ENCODE measurements around the gene B4GALT6. TPM values are rescaled to one million over a fixed set of nuclear protein-coding genes. Genes with fewer than 3 reads are reported as not detected.

B4GALT6 gene
- total and polyA plus RNA-seq, 9 of the 15 experiments (the other 6 are each of a cell fraction or from before 2014, with no cell fraction given): 0.03 to 0.27 (median 0.08) TPM

- no peak for TF ChIP-seq MBD1 (CRISPR knock-in tag; IDR thresholded peaks at IDR 0.05)
- TF ChIP-seq ZNF140 (CRISPR knock-in tag; IDR thresholded peaks at IDR 0.05): peak; percentile 31; the same call in 1 of the 2 replicates
- TF ChIP-seq ZNF668 (CRISPR knock-in tag; IDR thresholded peaks at IDR 0.05): peak; percentile 84
- 0 out of 2 replicates have a peak, but pooled peaks have one; percentile 30 for TF ChIP-seq DDX20 (tag; IDR thresholded peaks at IDR 0.05; ENCODE audit: low read depth)
- TF ChIP-seq ZNF644 (tag; IDR thresholded peaks at IDR 0.05; ENCODE audit: low read depth): peak; percentile 59; the same call in 1 of the 2 replicates
- TF ChIP-seq IRF9 (tag; IDR thresholded peaks at IDR 0.05): peak; percentile 72
- TF ChIP-seq NR2F6 (CRISPR knock-in tag; IDR thresholded peaks at IDR 0.05): no peak
- peak; percentile 77 for TF ChIP-seq HINFP (tag; conservative IDR thresholded peaks at IDR 0.05; ENCODE audit: low read depth)
- no peak for TF ChIP-seq ZNF586 (CRISPR knock-in tag; conservative IDR thresholded peaks at IDR 0.05)
Observed at GRCh38 chr18:31697351-31698298, 13.2 kb upstream of the B4GALT6 start (continued).
